Right lobe of liver (tissue), 6 donors: ENCODE measurements around the gene MACROD2. TPM values are rescaled to one million over a fixed set of nuclear protein-coding genes. Genes with fewer than 3 reads are reported as not detected.

Source experiments
- ATAC-seq, 4 donors: fragments of 200-7000 bp; cut with Tn5 transposase; one replicate each; pipeline ENCODE4 v1.9.1; 2020; ENCODE audit warnings: mild to moderate bottlenecking in 4 of 4, moderate library complexity in 4 of 4
- DNase-seq, 3 donors: peaks; one replicate each; pipeline ENCODE4 v3.0.0-alpha.2; 2020
- H3K27ac ChIP-seq, 3 donors: fragments of 200-600 bp; one replicate each; pipeline ENCODE4 v1.8.0; 2022
- H3K27me3 ChIP-seq, 2 donors: fragments of 200-600 bp; one replicate each; pipeline ENCODE4 v1.8.0; 2022
- H3K36me3 ChIP-seq, 4 donors: fragments of 200-600 bp; sonication (generic) in 1 of 4; one replicate each; pipeline versions ENCODE4 v1.5.1 to v1.8.0; 2017 to 2022; ENCODE audit warnings: control low read depth in 1 of 4
- H3K4me1 ChIP-seq, 4 donors: fragments of 200-600 bp; sonication (generic) in 1 of 4; one replicate each; pipeline versions ENCODE4 v1.5.1 to v1.8.0; 2017 to 2022; ENCODE audit warnings: control low read depth in 1 of 4
- H3K4me3 ChIP-seq, 3 donors: fragments of 200-600 bp; one replicate each; pipeline ENCODE4 v1.8.0; 2022
- H3K9me3 ChIP-seq, 4 donors: fragments of 200-600 bp; sonication (generic) in 1 of 4; one replicate each; pipeline versions ENCODE4 v1.5.1 to v1.8.0; 2017 to 2022; ENCODE audit warnings: control low read depth in 1 of 4
- POLR2A ChIP-seq: fragments of 450-650 bp; IDR thresholded peaks from one replicate; pipeline ENCODE4 v1.6.1; 2017; ENCODE audit warnings: antibody characterized with exemption, mild to moderate bottlenecking
- WGBS: methylation state at CpG from one replicate; pipeline ENCODE4 v1.1.6; 2018; ENCODE audit warnings: low coverage, low lambda C conversion rate; ENCODE audit not compliant: insufficient coverage; ENCODE audit errors: missing lambda C conversion rate; 5-methylcytosine and 5-hydroxymethylcytosine counted together
- intact Hi-C, 2 donors: fragments of 100-400 bp; cut with DNase I; formaldehyde crosslinking; loops; one replicate each; pipeline versions ENCODE4 v1.11.2 to v1.14.1; 2022
- total RNA-seq, 6 experiments: library from RNA; depleted of rRNA in 2 of 6; stranded (reverse); fragments of >200 nt in 2 of 6; fragmentation: NEBNext Ultra II Directional in 3 of 6; extraction: Animal tissue kit (Norgen Biotek cat#: 25700) in 3 of 6; gene quantifications; one replicate each; pipeline versions ENCODE4 v1.1.0 to v1.2.4, GENCODE V29; 2016 to 2023
- TF ChIP-seq, protein P1 (sequence below), 4 donors: fragments of 200-600 bp in 3 of 4; fragments of 450-650 bp in 1 of 4; IDR thresholded peaks; one replicate each; pipeline versions ENCODE4 v1.5.1 to v1.8.0; 2016 to 2022; ENCODE audit warnings: antibody characterized with exemption in 4 of 4, mild to moderate bottlenecking in 2 of 4
- donor health status: DM: no; HTN: yes; CAD: no.
- donor health status: DM: no; HTN: no; CAD: no.
- donor health status: DM: no; HTN: no; CAD: no.
- donor health status: DM: no; HTN: yes; CAD: no.
- donor health status: DM: no; HTN: yes; CAD: no.

The MACROD2 gene
- total RNA-seq, 6 experiments from 2014 or later: 1.2 to 5.5 (median 3.3) TPM

GRCh38 chr20:14643146-14643545 is 647.8 kb downstream of the MACROD2 start:
- no peak for DNase-seq
- H3K36me3 ChIP-seq: no peaks in the 10 kb centered on the region
- H3K4me3 ChIP-seq: no peak overlapping the region
- intact Hi-C loops: no loop called here
- H3K4me1 ChIP-seq: no peaks in the 10 kb centered on the region
- TF ChIP-seq, protein P1, sequence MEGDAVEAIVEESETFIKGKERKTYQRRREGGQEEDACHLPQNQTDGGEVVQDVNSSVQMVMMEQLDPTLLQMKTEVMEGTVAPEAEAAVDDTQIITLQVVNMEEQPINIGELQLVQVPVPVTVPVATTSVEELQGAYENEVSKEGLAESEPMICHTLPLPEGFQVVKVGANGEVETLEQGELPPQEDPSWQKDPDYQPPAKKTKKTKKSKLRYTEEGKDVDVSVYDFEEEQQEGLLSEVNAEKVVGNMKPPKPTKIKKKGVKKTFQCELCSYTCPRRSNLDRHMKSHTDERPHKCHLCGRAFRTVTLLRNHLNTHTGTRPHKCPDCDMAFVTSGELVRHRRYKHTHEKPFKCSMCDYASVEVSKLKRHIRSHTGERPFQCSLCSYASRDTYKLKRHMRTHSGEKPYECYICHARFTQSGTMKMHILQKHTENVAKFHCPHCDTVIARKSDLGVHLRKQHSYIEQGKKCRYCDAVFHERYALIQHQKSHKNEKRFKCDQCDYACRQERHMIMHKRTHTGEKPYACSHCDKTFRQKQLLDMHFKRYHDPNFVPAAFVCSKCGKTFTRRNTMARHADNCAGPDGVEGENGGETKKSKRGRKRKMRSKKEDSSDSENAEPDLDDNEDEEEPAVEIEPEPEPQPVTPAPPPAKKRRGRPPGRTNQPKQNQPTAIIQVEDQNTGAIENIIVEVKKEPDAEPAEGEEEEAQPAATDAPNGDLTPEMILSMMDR (IDR thresholded peaks at IDR 0.05): no peak
- no peak for TF ChIP-seq POLR2A
- no peaks in the 10 kb centered on the region for H3K27me3 ChIP-seq
- no peaks in the 10 kb centered on the region for H3K9me3 ChIP-seq
- no peak for ATAC-seq
- H3K27ac ChIP-seq: no peak overlapping the region

DNA sequence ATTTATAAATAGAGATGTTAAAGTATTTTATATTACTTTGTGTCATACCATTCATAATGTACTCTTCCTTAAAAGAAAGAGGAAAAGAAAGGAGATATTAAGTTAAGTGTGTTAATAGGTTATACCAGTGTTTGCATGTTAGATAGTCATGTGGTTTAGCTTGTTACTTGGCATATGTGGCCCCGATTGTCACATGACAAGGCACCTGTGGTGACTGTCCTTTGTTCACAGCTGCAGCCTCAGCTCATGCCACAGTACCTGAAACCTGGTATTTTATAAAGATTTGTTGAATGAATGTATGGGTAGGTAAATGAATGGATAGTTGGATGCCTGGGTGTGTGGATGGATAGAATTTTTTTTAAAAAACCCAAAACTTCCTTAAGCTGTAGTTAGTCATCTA is 648.2 kb downstream of the MACROD2 start:
- Histone ChIP-seq H3K9me3 (no peaks in the 10 kb centered on the region), H3K27me3 (no peaks in the 10 kb centered on the region), H3K4me3 (no peak overlapping the region), H3K36me3 (no peaks in the 10 kb centered on the region), H3K4me1 (no peaks in the 10 kb centered on the region), H3K27ac (no peak overlapping the region)
- intact Hi-C loops: no loop called here
- ATAC-seq (no peak), DNase-seq (no peak)
- TF ChIP-seq, protein P1 (IDR thresholded peaks at IDR 0.05): no peak
- no peak for TF ChIP-seq POLR2A
- WGBS: 83% methylated on average over 1 of the region's 1 CpG

GRCh38 chr20:14644306-14645097 is 649.2 kb downstream of the MACROD2 start:
- Histone ChIP-seq H3K4me3 (no peak overlapping the region), H3K9me3 (no peaks in the 10 kb centered on the region), H3K36me3 (no peaks in the 10 kb centered on the region), H3K27ac (no peak overlapping the region), H3K27me3 (no peaks in the 10 kb centered on the region), H3K4me1 (no peaks in the 10 kb centered on the region)
- intact Hi-C loops: no loop called here
- peak in 2 of 4 donors; percentile 51 to 71 for ATAC-seq
- WGBS: 80% methylated on average over 2 of the region's 2 CpGs
- no peak for DNase-seq
- TF ChIP-seq POLR2A: no peak
- TF ChIP-seq, protein P1 (IDR thresholded peaks at IDR 0.05): no peak

DNA sequence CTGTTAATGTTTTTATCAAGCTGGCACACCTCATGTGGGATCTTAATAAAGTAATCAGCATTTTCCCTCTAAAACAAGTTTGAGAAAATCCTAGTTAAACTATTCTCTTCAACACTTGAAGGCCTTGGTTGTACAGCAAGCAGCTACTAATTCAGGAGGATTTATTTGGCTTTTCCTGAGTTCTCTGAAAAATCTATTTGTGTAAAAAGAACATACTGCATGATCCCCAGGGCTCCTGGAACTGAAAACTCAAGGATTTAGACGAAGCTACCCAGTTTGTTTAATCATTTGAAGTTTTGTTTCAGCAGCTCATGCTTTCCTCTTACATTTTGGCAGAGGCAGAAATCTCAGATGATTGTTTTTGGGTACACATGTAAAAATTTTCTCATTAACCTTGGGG is 651.7 kb downstream of the MACROD2 start:
- no peaks in the 10 kb centered on the region for H3K27me3 ChIP-seq
- no peak overlapping the region for H3K27ac ChIP-seq
- no peaks in the 10 kb centered on the region for H3K36me3 ChIP-seq
- intact Hi-C loops: no loop called here
- no peak for DNase-seq
- 58% methylated on average over 1 of the region's 1 CpG for WGBS
- H3K9me3 ChIP-seq: no peaks in the 10 kb centered on the region
- no peaks in the 10 kb centered on the region for H3K4me1 ChIP-seq
- no peak overlapping the region for H3K4me3 ChIP-seq
- TF ChIP-seq, protein P1 (IDR thresholded peaks at IDR 0.05): no peak
- no peak for TF ChIP-seq POLR2A
- ATAC-seq: no peak
